Body of pancreas (tissue), 4 donors: Measurements from ENCODE around the gene ADAMTSL1. TPM values are rescaled to one million over a fixed set of nuclear protein-coding genes. Genes with fewer than 3 reads are reported as not detected.

Experiments
- ATAC-seq: fragments of 150-250 bp; one replicate; pipeline ENCODE4 v1.9.1; 2016
- DNase-seq, 4 donors: peaks; one replicate each; pipeline ENCODE4 v3.0.0-alpha.2; 2019
- H3K27ac ChIP-seq, 4 donors: fragments of 200-600 bp; sonication (generic); 1 replicate in 3 of 4; 2 replicates in 1 of 4; pipeline versions ENCODE4 v1.5.1 to v1.6.1; 2016 to 2019; ENCODE audit warnings: mild to moderate bottlenecking in 1 of 4, mixed read lengths in 1 of 4, moderate library complexity in 1 of 4
- H3K27me3 ChIP-seq, 2 donors: fragments of 200-600 bp; sonication (generic); one replicate each; pipeline ENCODE4 v1.6.0; 2016; ENCODE audit warnings: mild to moderate bottlenecking in 1 of 2
- H3K36me3 ChIP-seq, 2 donors: fragments of 200-600 bp; sonication (generic); replicated peaks in 1 of 2; 2 replicates each; pipeline ENCODE4 v1.5.1; 2016; ENCODE audit warnings: low read depth in 2 of 2; ENCODE audit not compliant: insufficient read depth in 1 of 2
- H3K4me1 ChIP-seq: fragments of 200-600 bp; sonication (generic); one replicate; pipeline ENCODE4 v1.6.0; 2016
- H3K4me3 ChIP-seq, 2 donors: fragments of 200-600 bp; sonication (generic); 1 replicate in 1 of 2; 2 replicates in 1 of 2; pipeline ENCODE4 v1.5.1; 2016 to 2019
- H3K9me3 ChIP-seq, 3 donors: fragments of 200-600 bp; sonication (generic); 1 replicate in 2 of 3; 2 replicates in 1 of 3; pipeline ENCODE4 v1.5.1; 2016
- CTCF ChIP-seq, 7 experiments: fragments of 450-650 bp in 4 of 7; fragments of 200-600 bp in 3 of 7; sonication (generic) in 3 of 7; IDR thresholded peaks; one replicate each; pipeline ENCODE4 v1.5.1; 2016 to 2019; ENCODE audit warnings: antibody characterized with exemption in 7 of 7
- POLR2A ChIP-seq, 3 donors: fragments of 450-650 bp; IDR thresholded peaks; one replicate each; pipeline ENCODE4 v1.6.1; 2016; ENCODE audit warnings: antibody characterized with exemption in 3 of 3, mild to moderate bottlenecking in 2 of 3
- WGBS, 2 donors: methylation state at CpG; one replicate each; pipeline ENCODE4 v1.1.5; 2017; 5-methylcytosine and 5-hydroxymethylcytosine counted together
- intact Hi-C: fragments of 100-400 bp; cut with DNase I; formaldehyde crosslinking; loops from one replicate; pipeline ENCODE4 v1.15.1; 2023
- total RNA-seq, 2 donors: library from RNA; depleted of rRNA; stranded (reverse); fragments of >200 nt; gene quantifications; one replicate each; pipeline ENCODE4 v1.1.0, GENCODE V29; 2016

ADAMTSL1 gene
- under 1 TPM; 0.52 to 0.99 TPM for total RNA-seq

- WGBS, 2 donors, result 2 to 6% methylated on average over 13 of the region's 13 CpGs
- intact Hi-C loops, result no loop called here
- TF ChIP-seq CTCF (IDR thresholded peaks at IDR 0.05), result no peak
- TF ChIP-seq POLR2A (IDR thresholded peaks at IDR 0.05), result no peak
- DNase-seq (peak; percentile 10 to 48 (median 18)), ATAC-seq (peak; percentile 53)
- no peak within 1 kb of the TSS for H3K27ac ChIP-seq
- no peaks in the 10 kb centered on the region for H3K36me3 ChIP-seq
- peaks cover 14% of the 10 kb centered on the region for H3K4me1 ChIP-seq
- no peaks in the 10 kb centered on the region for H3K9me3 ChIP-seq
- H3K27me3 ChIP-seq, result no peaks in the 10 kb centered on the region
- no peak within 1 kb of the TSS for H3K4me3 ChIP-seq
These were observed at the start of gene ADAMTSL1 for GRCh38 chr9:18473652-18474279. ADAMTSL1 (plus strand) TSS chr9:18474153; CDS start chr9:18474233, 80 bp downstream.

GRCh38 chr9:18427691-18428090 lies 46.3 kb upstream of the ADAMTSL1 start:
- Histone ChIP-seq H3K27me3 (no peaks in the 10 kb centered on the region), H3K4me3 (no peak overlapping the region), H3K27ac (no peak overlapping the region), H3K4me1 (no peaks in the 10 kb centered on the region), H3K36me3 (no peaks in the 10 kb centered on the region), H3K9me3 (no peaks in the 10 kb centered on the region)
- DNase-seq (no peak), ATAC-seq (no peak)
- WGBS, 2 donors, result 65 to 68% methylated on average over 4 of the region's 4 CpGs
- intact Hi-C loops, result no loop called here
- TF ChIP-seq POLR2A (IDR thresholded peaks at IDR 0.05) (no peak), CTCF (IDR thresholded peaks at IDR 0.05) (no peak)

GRCh38 chr9:18428661-18429060 lies 45.3 kb upstream of the ADAMTSL1 start:
- ATAC-seq, result no peak
- intact Hi-C loops, result no loop called here

GRCh38 chr9:18429070-18429469 lies 44.9 kb upstream of the ADAMTSL1 start:
- intact Hi-C loops, result no loop called here
- Histone ChIP-seq H3K4me3 (no peak overlapping the region), H3K9me3 (no peaks in the 10 kb centered on the region), H3K4me1 (no peaks in the 10 kb centered on the region), H3K27ac (no peak overlapping the region), H3K27me3 (no peaks in the 10 kb centered on the region), H3K36me3 (no peaks in the 10 kb centered on the region)
- DNase-seq, result no peak
- TF ChIP-seq CTCF (IDR thresholded peaks at IDR 0.05), result no peak
- TF ChIP-seq POLR2A (IDR thresholded peaks at IDR 0.05), result no peak
- ATAC-seq, result no peak
- WGBS, 2 donors, result 78 to 88% methylated on average over 2 of the region's 2 CpGs

More at GRCh38 chr9:18428661-18429060, 45.3 kb upstream of the ADAMTSL1 start:
- H3K4me1 ChIP-seq, result no peaks in the 10 kb centered on the region
- no peak overlapping the region for H3K4me3 ChIP-seq
- 76 to 81% methylated on average over 3 of the region's 3 CpGs for WGBS, 2 donors
- H3K36me3 ChIP-seq, result no peaks in the 10 kb centered on the region
- H3K27me3 ChIP-seq, result no peaks in the 10 kb centered on the region
- H3K9me3 ChIP-seq, result no peaks in the 10 kb centered on the region
- H3K27ac ChIP-seq, result no peak overlapping the region
- no peak for DNase-seq
- no peak for TF ChIP-seq CTCF (IDR thresholded peaks at IDR 0.05)
- TF ChIP-seq POLR2A (IDR thresholded peaks at IDR 0.05), result no peak

GRCh38 chr9:18433620-18434019 lies 40.3 kb upstream of the ADAMTSL1 start:
- peaks cover 15% of the 10 kb centered on the region for H3K4me1 ChIP-seq
- ATAC-seq, result no peak
- H3K4me3 ChIP-seq, result no peak overlapping the region
- H3K27me3 ChIP-seq, result no peaks in the 10 kb centered on the region
- H3K36me3 ChIP-seq, result no peaks in the 10 kb centered on the region
- intact Hi-C loops, result no loop called here
- H3K27ac ChIP-seq, result no peak overlapping the region
- DNase-seq, result no peak
- no peaks in the 10 kb centered on the region for H3K9me3 ChIP-seq
- TF ChIP-seq POLR2A (IDR thresholded peaks at IDR 0.05) (no peak), CTCF (IDR thresholded peaks at IDR 0.05) (no peak)
